ENCODE measurements around the gene PATL2. TPM values are rescaled to one million over a fixed set of nuclear protein-coding genes. Genes with fewer than 3 reads are reported as not detected.

Gene PATL2
- total RNA-seq, 1 experiment from 2014 or later = 0.49 TPM

DNA sequence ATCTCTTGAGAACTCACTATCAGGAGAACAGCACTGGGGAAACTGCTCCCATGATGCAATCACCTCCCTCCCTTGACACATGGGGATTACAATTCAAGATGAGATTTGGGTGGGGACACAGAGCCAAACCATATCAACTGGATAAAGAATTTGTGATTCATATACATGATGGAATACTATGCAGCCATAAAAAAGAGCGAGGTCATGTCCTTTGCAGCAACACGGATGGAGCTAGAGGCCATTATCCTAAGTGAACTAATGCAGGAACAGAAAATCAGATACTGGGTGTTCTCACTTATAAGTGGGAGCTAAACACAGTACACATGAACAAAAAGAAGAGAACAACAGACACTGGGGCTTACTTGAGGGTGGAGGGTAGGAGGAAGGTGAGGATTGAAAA lies 64.7 kb downstream of the PATL2 start:
- in situ Hi-C loops (cut with HindIII; ENCODE audit: low pct_unique_long_range_greater_than_20kb, low sequenced_read_pairs) = no loop called here
- H3K36me3 ChIP-seq (ENCODE audit: control insufficient read depth, insufficient read depth, low read length) = peaks cover 2% of the 10 kb centered on the region; the same call in 1 of the 2 replicates
- no peaks in the 10 kb centered on the region for H3K9me3 ChIP-seq (ENCODE audit: control insufficient read depth, insufficient read depth, low read depth, low read length)
- ChIA-PET POLR2A (no interaction called here), CTCF (no interaction called here)
- H3K27me3 ChIP-seq (ENCODE audit: control insufficient read depth, insufficient read depth, low read length) = no peaks in the 10 kb centered on the region
- DNase-seq (ENCODE audit: low read depth, low spot score) = no peak
- no peak for ATAC-seq
- intact Hi-C loops (cut with micrococcal nuclease; ENCODE audit: unreplicated experiment) = no loop called here
- H3K27ac ChIP-seq (ENCODE audit: low read length) = no peak overlapping the region
- TF ChIP-seq POLR2AphosphoS5 (IDR thresholded peaks at IDR 0.05; ENCODE audit: low read depth, low read length) (no peak), SIN3A (IDR thresholded peaks at IDR 0.05; ENCODE audit: borderline replicate concordance, insufficient read depth, low read depth, low read length) (no peak)
- TF ChIP-seq, protein P1, sequence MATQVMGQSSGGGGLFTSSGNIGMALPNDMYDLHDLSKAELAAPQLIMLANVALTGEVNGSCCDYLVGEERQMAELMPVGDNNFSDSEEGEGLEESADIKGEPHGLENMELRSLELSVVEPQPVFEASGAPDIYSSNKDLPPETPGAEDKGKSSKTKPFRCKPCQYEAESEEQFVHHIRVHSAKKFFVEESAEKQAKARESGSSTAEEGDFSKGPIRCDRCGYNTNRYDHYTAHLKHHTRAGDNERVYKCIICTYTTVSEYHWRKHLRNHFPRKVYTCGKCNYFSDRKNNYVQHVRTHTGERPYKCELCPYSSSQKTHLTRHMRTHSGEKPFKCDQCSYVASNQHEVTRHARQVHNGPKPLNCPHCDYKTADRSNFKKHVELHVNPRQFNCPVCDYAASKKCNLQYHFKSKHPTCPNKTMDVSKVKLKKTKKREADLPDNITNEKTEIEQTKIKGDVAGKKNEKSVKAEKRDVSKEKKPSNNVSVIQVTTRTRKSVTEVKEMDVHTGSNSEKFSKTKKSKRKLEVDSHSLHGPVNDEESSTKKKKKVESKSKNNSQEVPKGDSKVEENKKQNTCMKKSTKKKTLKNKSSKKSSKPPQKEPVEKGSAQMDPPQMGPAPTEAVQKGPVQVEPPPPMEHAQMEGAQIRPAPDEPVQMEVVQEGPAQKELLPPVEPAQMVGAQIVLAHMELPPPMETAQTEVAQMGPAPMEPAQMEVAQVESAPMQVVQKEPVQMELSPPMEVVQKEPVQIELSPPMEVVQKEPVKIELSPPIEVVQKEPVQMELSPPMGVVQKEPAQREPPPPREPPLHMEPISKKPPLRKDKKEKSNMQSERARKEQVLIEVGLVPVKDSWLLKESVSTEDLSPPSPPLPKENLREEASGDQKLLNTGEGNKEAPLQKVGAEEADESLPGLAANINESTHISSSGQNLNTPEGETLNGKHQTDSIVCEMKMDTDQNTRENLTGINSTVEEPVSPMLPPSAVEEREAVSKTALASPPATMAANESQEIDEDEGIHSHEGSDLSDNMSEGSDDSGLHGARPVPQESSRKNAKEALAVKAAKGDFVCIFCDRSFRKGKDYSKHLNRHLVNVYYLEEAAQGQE (IDR thresholded peaks at IDR 0.05; ENCODE audit: insufficient read depth in 1 of 2, low read depth in 2 of 2, low read length in 1 of 2) = no peak
- no peaks in the 10 kb centered on the region for H3K4me1 ChIP-seq (ENCODE audit: control insufficient read depth, insufficient read depth, low read length)
- H3K4me3 ChIP-seq (ENCODE audit: low read depth in 2 of 2, low read length in 2 of 2) = no peak overlapping the region
- no TSS peak for BruUV-seq (replicated peaks)

DNA sequence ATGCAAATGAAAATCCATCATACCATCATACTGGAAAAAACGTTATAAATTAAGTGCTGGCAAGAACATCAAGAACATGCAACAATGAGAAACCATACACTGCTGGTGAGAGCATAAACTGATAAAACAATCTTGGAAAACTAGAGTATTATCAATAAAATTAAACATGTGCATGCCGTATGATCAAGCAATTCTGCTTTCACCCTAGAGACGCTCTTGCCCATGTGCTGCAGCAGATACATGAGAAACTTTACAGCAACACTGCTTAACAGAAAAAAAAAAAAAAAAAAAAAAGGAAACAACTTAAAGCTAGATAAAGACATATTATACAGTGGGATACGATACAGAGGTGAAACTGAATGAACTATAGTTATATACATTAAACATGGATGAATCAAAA lies 69.5 kb downstream of the PATL2 start:
- no peaks in the 10 kb centered on the region for H3K4me1 ChIP-seq (ENCODE audit: control insufficient read depth, insufficient read depth, low read length)
- ChIA-PET POLR2A (interaction anchor here (0.6 kb wide), 1 partner anchor 711 kb away, joined by 6 read pairs; no protein-coding TSS in a partner anchor), CTCF (no interaction called here)
- no peak overlapping the region for H3K27ac ChIP-seq (ENCODE audit: low read length)
- H3K4me3 ChIP-seq (ENCODE audit: low read depth in 2 of 2, low read length in 2 of 2) = no peak overlapping the region
- no peaks in the 10 kb centered on the region for H3K9me3 ChIP-seq (ENCODE audit: control insufficient read depth, insufficient read depth, low read depth, low read length)
- BruUV-seq (replicated peaks) = no TSS peak
- H3K27me3 ChIP-seq (ENCODE audit: control insufficient read depth, insufficient read depth, low read length) = no peaks in the 10 kb centered on the region
- no peak for DNase-seq (ENCODE audit: low read depth, low spot score)
- no peaks in the 10 kb centered on the region for H3K36me3 ChIP-seq (ENCODE audit: control insufficient read depth, insufficient read depth, low read length)
- TF ChIP-seq, protein P2, sequence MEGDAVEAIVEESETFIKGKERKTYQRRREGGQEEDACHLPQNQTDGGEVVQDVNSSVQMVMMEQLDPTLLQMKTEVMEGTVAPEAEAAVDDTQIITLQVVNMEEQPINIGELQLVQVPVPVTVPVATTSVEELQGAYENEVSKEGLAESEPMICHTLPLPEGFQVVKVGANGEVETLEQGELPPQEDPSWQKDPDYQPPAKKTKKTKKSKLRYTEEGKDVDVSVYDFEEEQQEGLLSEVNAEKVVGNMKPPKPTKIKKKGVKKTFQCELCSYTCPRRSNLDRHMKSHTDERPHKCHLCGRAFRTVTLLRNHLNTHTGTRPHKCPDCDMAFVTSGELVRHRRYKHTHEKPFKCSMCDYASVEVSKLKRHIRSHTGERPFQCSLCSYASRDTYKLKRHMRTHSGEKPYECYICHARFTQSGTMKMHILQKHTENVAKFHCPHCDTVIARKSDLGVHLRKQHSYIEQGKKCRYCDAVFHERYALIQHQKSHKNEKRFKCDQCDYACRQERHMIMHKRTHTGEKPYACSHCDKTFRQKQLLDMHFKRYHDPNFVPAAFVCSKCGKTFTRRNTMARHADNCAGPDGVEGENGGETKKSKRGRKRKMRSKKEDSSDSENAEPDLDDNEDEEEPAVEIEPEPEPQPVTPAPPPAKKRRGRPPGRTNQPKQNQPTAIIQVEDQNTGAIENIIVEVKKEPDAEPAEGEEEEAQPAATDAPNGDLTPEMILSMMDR (IDR thresholded peaks at IDR 0.05) = no peak
- TF ChIP-seq, protein P1 (IDR thresholded peaks at IDR 0.05; ENCODE audit: insufficient read depth in 1 of 2, low read depth in 2 of 2, low read length in 1 of 2) = no peak
- TF ChIP-seq SIN3A (IDR thresholded peaks at IDR 0.05; ENCODE audit: borderline replicate concordance, insufficient read depth, low read depth, low read length) (no peak), POLR2AphosphoS5 (IDR thresholded peaks at IDR 0.05; ENCODE audit: low read depth, low read length) (no peak), TCF7L2 (IDR thresholded peaks at IDR 0.05; ENCODE audit: low read depth, low read length) (no peak)
- in situ Hi-C loops (cut with HindIII; ENCODE audit: low pct_unique_long_range_greater_than_20kb, low sequenced_read_pairs) = no loop called here
- no peak for ATAC-seq
- intact Hi-C loops (cut with micrococcal nuclease; ENCODE audit: unreplicated experiment) = no loop called here

All from Panc1 (cell line).